Astrocyte (in vitro differentiated cells and primary cell): ENCODE data around the gene MAP2K7.

Experiments used
- CTCF ChIP-seq: IDR thresholded peaks from 2 replicates; pipeline ENCODE4 v1.5.1; 2011; ENCODE audit warnings: low read depth, mild to moderate bottlenecking, inconsistent platforms, low read length, moderate library complexity; ENCODE audit not compliant: insufficient read depth
- EZH2 ChIP-seq: IDR thresholded peaks from 2 replicates; pipeline ENCODE4 v1.6.1; 2012; ENCODE audit warnings: mild to moderate bottlenecking, low read length, inconsistent platforms; ENCODE audit not compliant: insufficient read depth

- TF ChIP-seq CTCF = no peak
- TF ChIP-seq EZH2 = no peak
Measured at GRCh38 chr19:7918615-7919421, 15.1 kb downstream of the MAP2K7 start.
